ENCODE results near the gene MAP2K3. TPM values are rescaled to one million over a fixed set of nuclear protein-coding genes. Genes with fewer than 3 reads are reported as not detected.

The MAP2K3 gene
- total and polyA plus RNA-seq, 10 of the 15 experiments (the other 5 are each of a cell fraction or from before 2014, with no cell fraction given), result 0.71 to 39.4 (median 18.6) TPM

GRCh38 chr17:21287703-21288449 is 3.4 kb downstream of the MAP2K3 start (continued):
- peak; percentile 15 for TF ChIP-seq SKIL (IDR thresholded peaks at IDR 0.05; ENCODE audit: low read depth, poor library complexity, severe bottlenecking)
- peak; percentile 60 to 64; a peak in 1 of 4 replicates for TF ChIP-seq EP300 (IDR thresholded peaks at IDR 0.05; ENCODE audit: borderline replicate concordance in 1 of 2, control insufficient read depth in 1 of 2, low read depth in 2 of 2, low read length in 2 of 2)
- TF ChIP-seq ATF2 (IDR thresholded peaks at IDR 0.05; ENCODE audit: low read length), result no peak
- no peak for TF ChIP-seq CHD1 (IDR thresholded peaks at IDR 0.05; ENCODE audit: low read depth, low read length)
- no peak for TF ChIP-seq ASH2L (IDR thresholded peaks at IDR 0.05; ENCODE audit: borderline replicate concordance, low read depth)
- TF ChIP-seq BRCA1 (IDR thresholded peaks at IDR 0.05; ENCODE audit: low read depth, low read length), result no peak
- TF ChIP-seq SMARCA5 (IDR thresholded peaks at IDR 0.05), result no peak
- no peak for TF ChIP-seq MYB (IDR thresholded peaks at IDR 0.05; ENCODE audit: borderline replicate concordance, low read depth, low read length)
- no peak for TF ChIP-seq E4F1 (IDR thresholded peaks at IDR 0.05; ENCODE audit: borderline replicate concordance, partially characterized antibody)
- no peak for TF ChIP-seq TCF7 (IDR thresholded peaks at IDR 0.05; ENCODE audit: borderline replicate concordance)
- no peak for TF ChIP-seq E2F4 (IDR thresholded peaks at IDR 0.05; ENCODE audit: low read depth, low read length)
- no peak for TF ChIP-seq RFX5 (IDR thresholded peaks at IDR 0.05; ENCODE audit: low read depth, low read length)
- TF ChIP-seq BCL11A (IDR thresholded peaks at IDR 0.05; ENCODE audit: low read depth, low read length), result no peak
- TF ChIP-seq IRF4 (IDR thresholded peaks at IDR 0.05; ENCODE audit: low read depth, low read length), result no peak
- no peak for TF ChIP-seq ZBTB11 (CRISPR knock-in tag; IDR thresholded peaks at IDR 0.05)
- peak; percentile 61; the same call in 1 of the 2 replicates for TF ChIP-seq PKNOX1 (IDR thresholded peaks at IDR 0.05)
